GM23338 (cell line): ENCODE results near the gene PJA1. TPM values are rescaled to one million over a fixed set of nuclear protein-coding genes. Genes with fewer than 3 reads are reported as not detected.
A peak's percentile ranks its signal among the peaks of the same experiment; 100 is the strongest.

Experiments used
- ATAC-seq: fragments of 200-7000 bp; cut with Tn5 transposase; 3 replicates; pipeline ENCODE4 v1.9.1; 2020
- DNase-seq: peaks from one replicate; pipeline ENCODE4 v3.0.0-alpha.2; 2015; ENCODE audit warnings: low spot score
- H2AFZ ChIP-seq: fragments of 200-600 bp; sonication (generic); 2 replicates; pipeline ENCODE4 v1.8.0; 2016; ENCODE audit warnings: antibody characterized with exemption, mild to moderate bottlenecking, moderate library complexity
- H3F3A ChIP-seq: fragments of 200-600 bp; sonication (generic); replicated peaks from 2 replicates; pipeline ENCODE4 v1.8.0; 2017; ENCODE audit warnings: antibody characterized with exemption, mixed run types, low read depth
- H3K27ac ChIP-seq: fragments of 200-600 bp; sonication (generic); 2 replicates; pipeline ENCODE4 v1.6.1; 2016; ENCODE audit warnings: low read depth
- H3K27me3 ChIP-seq: fragments of 200-600 bp; sonication (generic); 2 replicates; pipeline ENCODE4 v1.8.0; 2016; ENCODE audit warnings: mild to moderate bottlenecking, mixed run types, moderate library complexity; ENCODE audit not compliant: insufficient read depth
- H3K36me3 ChIP-seq: fragments of 200-600 bp; sonication (generic); 2 replicates; pipeline ENCODE4 v1.8.0; 2016; ENCODE audit warnings: mild to moderate bottlenecking; ENCODE audit not compliant: insufficient read depth
- H3K4me1 ChIP-seq: fragments of 200-600 bp; sonication (generic); 2 replicates; pipeline ENCODE4 v1.8.0; 2016; ENCODE audit warnings: mild to moderate bottlenecking, moderate library complexity; ENCODE audit not compliant: insufficient read depth
- H3K4me2 ChIP-seq: fragments of 200-600 bp; sonication (generic); 2 replicates; pipeline ENCODE4 v1.7.1; 2017; ENCODE audit warnings: mixed run types
- H3K4me3 ChIP-seq: fragments of 200-600 bp; sonication (generic); 2 replicates; pipeline ENCODE4 v1.6.1; 2016; ENCODE audit warnings: mixed run types
- H3K79me2 ChIP-seq: fragments of 200-600 bp; sonication (generic); replicated peaks from 2 replicates; pipeline ENCODE4 v1.8.0; 2017; ENCODE audit warnings: mild to moderate bottlenecking; ENCODE audit not compliant: insufficient read depth
- H3K9me2 ChIP-seq: fragments of 200-600 bp; sonication (generic); 2 replicates; pipeline ENCODE4 v1.8.0; 2017; ENCODE audit not compliant: insufficient read depth
- H4K20me1 ChIP-seq: fragments of 200-600 bp; sonication (generic); replicated peaks from 2 replicates; pipeline ENCODE4 v1.8.0; 2017; ENCODE audit warnings: mild to moderate bottlenecking; ENCODE audit not compliant: insufficient read depth
- H3K27ac Mint-ChIP-seq: 2 replicates; pipeline ENCODE4 v1.8.0; 2020; ENCODE audit warnings: inconsistent platforms, mild to moderate bottlenecking, moderate library complexity, mixed read lengths
- H3K27me3 Mint-ChIP-seq: 3 replicates; pipeline ENCODE4 v1.8.0; 2022; ENCODE audit warnings: low read depth, mild to moderate bottlenecking, moderate library complexity, mixed read lengths, inconsistent platforms; ENCODE audit not compliant: insufficient read depth, poor library complexity
- H3K36me3 Mint-ChIP-seq: 3 replicates; pipeline ENCODE4 v1.8.0; 2021; ENCODE audit warnings: low read depth, mild to moderate bottlenecking, inconsistent platforms, moderate library complexity, mixed read lengths
- H3K4me1 Mint-ChIP-seq: 3 replicates; pipeline ENCODE4 v1.8.0; 2020; ENCODE audit warnings: mild to moderate bottlenecking, inconsistent platforms, mixed read lengths
- H3K4me3 Mint-ChIP-seq: 3 replicates; pipeline ENCODE4 v1.8.0; 2021; ENCODE audit warnings: moderate library complexity, mild to moderate bottlenecking, inconsistent platforms, mixed read lengths
- H3K9me3 Mint-ChIP-seq: 3 replicates; pipeline ENCODE4 v1.8.0; 2020; ENCODE audit warnings: moderate library complexity, mild to moderate bottlenecking, inconsistent platforms, mixed read lengths
- CREB1 ChIP-seq: fragments of 250-450 bp; sonication (Bioruptor Pico); IDR thresholded peaks from 2 replicates; pipeline ENCODE4 v1.5.0; 2020; ENCODE audit warnings: low read depth, mild to moderate bottlenecking, moderate library complexity
- EZH2 ChIP-seq: fragments of 200-600 bp; sonication (generic); IDR thresholded peaks from one replicate; pipeline ENCODE4 v1.8.0; 2017; ENCODE audit warnings: antibody characterized with exemption, mild to moderate bottlenecking, low read depth; ENCODE audit not compliant: unreplicated experiment
- EZH2phosphoT487 ChIP-seq: fragments of 200-600 bp; sonication (generic); IDR thresholded peaks from one replicate; pipeline ENCODE4 v1.8.1; 2018; ENCODE audit warnings: antibody characterized with exemption; ENCODE audit not compliant: unreplicated experiment
- JUNB ChIP-seq: IDR thresholded peaks from one replicate; pipeline ENCODE4 v1.6.1; 2016; ENCODE audit warnings: antibody characterized with exemption; ENCODE audit not compliant: unreplicated experiment
- NANOG ChIP-seq: IDR thresholded peaks from 2 replicates; pipeline ENCODE4 v1.6.1; 2016; ENCODE audit warnings: antibody characterized with exemption, borderline replicate concordance
- POLR2AphosphoS5 ChIP-seq: IDR thresholded peaks from 2 replicates; pipeline ENCODE4 v1.6.1; 2016; ENCODE audit warnings: antibody characterized with exemption, low read depth
- REST ChIP-seq: IDR thresholded peaks from one replicate; pipeline ENCODE4 v1.6.1; 2018; ENCODE audit warnings: antibody characterized with exemption; ENCODE audit not compliant: unreplicated experiment
- STAT1 ChIP-seq: IDR thresholded peaks from one replicate; pipeline ENCODE4 v1.6.1; 2016; ENCODE audit warnings: antibody characterized with exemption; ENCODE audit not compliant: unreplicated experiment
- ZNF114 ChIP-seq: fragments of 250-450 bp; sonication (Bioruptor Pico); IDR thresholded peaks from 2 replicates; pipeline ENCODE4 v1.5.0; 2020; ENCODE audit warnings: mild to moderate bottlenecking, moderate library complexity
- ZNF331 ChIP-seq: fragments of 250-450 bp; sonication (Bioruptor Pico); IDR thresholded peaks from 2 replicates; pipeline ENCODE4 v1.5.0; 2020; ENCODE audit warnings: low read depth, mild to moderate bottlenecking, moderate library complexity
- ZNF462 ChIP-seq: fragments of 250-450 bp; sonication (Bioruptor Pico); IDR thresholded peaks from 2 replicates; pipeline ENCODE4 v1.5.0; 2020; ENCODE audit warnings: mild to moderate bottlenecking, moderate library complexity
- polyA plus RNA-seq: library from polyadenylated mRNA; unstranded; fragments of >200 nt; fragmentation: Nextera tagmentation; extraction: Ambion mirVana; gene quantifications from 2 replicates; pipeline ENCODE4 v1.2.1, GENCODE V29; 2016
- total RNA-seq: library from RNA; depleted of rRNA; stranded (reverse); fragments of >200 nt; shearing (Covaris generic); gene quantifications from 2 replicates; pipeline ENCODE4 v1.2.3, GENCODE V29; 2014
- TF ChIP-seq, protein P1 (sequence below): IDR thresholded peaks from 2 replicates; pipeline ENCODE4 v1.6.1; 2016; ENCODE audit warnings: antibody characterized with exemption
- TF ChIP-seq, protein P2 (sequence below), 2 experiments: fragments of 200-600 bp in 1 of 2; sonication (generic) in 1 of 2; conservative IDR thresholded peaks; 2 replicates each; pipeline versions ENCODE4 v1.5.1 to v1.6.1; 2016 to 2017; ENCODE audit warnings: antibody characterized with exemption in 2 of 2, low read depth in 2 of 2, mild to moderate bottlenecking in 2 of 2, moderate library complexity in 1 of 2

PJA1 gene
- total and polyA plus RNA-seq, 2 experiments from 2014 or later, result 25.2 to 31.3 TPM

DNA sequence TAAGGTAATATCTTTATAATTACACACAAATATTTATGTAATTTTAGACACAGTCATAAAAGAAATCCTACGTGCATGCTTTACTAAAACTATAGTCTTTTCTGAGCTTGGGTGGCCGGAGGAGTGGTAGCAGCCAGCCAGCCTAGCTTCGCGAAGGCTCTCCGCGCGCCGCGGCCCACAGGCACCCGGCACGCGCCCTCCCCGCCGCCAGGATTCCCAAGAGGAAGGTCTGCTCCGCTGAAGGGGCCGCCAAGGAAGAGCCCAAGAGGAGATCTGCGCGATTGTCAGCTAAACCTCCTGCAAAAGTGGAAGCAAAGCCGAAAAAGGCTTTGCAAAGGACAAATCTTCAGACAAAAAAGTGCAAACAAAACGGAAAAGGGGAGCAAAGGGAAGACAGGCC is 8.7 kb upstream of the PJA1 start:
- no peaks in the 10 kb centered on the region for H3K27me3 ChIP-seq
- peaks cover 6% of the 10 kb centered on the region; the same call in 2 of the 3 replicates for H3K4me1 Mint-ChIP-seq
- no peaks in the 10 kb centered on the region for H3K79me2 ChIP-seq
- H3K9me2 ChIP-seq, result no peaks in the 10 kb centered on the region
- peaks cover 2% of the 10 kb centered on the region; the same call in 2 of the 3 replicates for H3K9me3 Mint-ChIP-seq
- H3F3A ChIP-seq, result no peaks in the 10 kb centered on the region
- H3K27ac ChIP-seq, result no peak overlapping the region
- peak overlapping the region; percentile 66; the same call in 1 of the 2 replicates for H3K4me2 ChIP-seq
- H3K4me1 ChIP-seq, result no peaks in the 10 kb centered on the region
- no peaks in the 10 kb centered on the region for H4K20me1 ChIP-seq
- ATAC-seq, result peak; percentile 90
- no peak overlapping the region for H3K4me3 ChIP-seq
- no peaks in the 10 kb centered on the region for H3K36me3 Mint-ChIP-seq
- H3K27me3 Mint-ChIP-seq, result peaks cover 6% of the 10 kb centered on the region
- DNase-seq, result peak; percentile 63
- peak overlapping the region; percentile 37; the same call in 2 of the 3 replicates for H3K4me3 Mint-ChIP-seq
- no peaks in the 10 kb centered on the region for H3K36me3 ChIP-seq
- H3K27ac Mint-ChIP-seq, result no peak overlapping the region
- TF ChIP-seq POLR2AphosphoS5 (no peak), STAT1 (no peak), ZNF114 (CRISPR knock-in tag) (no peak), NANOG (no peak), EZH2 (no peak), CREB1 (no peak), JUNB (no peak), REST (no peak), ZNF462 (no peak), EZH2phosphoT487 (no peak), ZNF331 (CRISPR knock-in tag) (no peak)
- TF ChIP-seq, protein P1, sequence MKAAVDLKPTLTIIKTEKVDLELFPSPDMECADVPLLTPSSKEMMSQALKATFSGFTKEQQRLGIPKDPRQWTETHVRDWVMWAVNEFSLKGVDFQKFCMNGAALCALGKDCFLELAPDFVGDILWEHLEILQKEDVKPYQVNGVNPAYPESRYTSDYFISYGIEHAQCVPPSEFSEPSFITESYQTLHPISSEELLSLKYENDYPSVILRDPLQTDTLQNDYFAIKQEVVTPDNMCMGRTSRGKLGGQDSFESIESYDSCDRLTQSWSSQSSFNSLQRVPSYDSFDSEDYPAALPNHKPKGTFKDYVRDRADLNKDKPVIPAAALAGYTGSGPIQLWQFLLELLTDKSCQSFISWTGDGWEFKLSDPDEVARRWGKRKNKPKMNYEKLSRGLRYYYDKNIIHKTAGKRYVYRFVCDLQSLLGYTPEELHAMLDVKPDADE, result no peak
- TF ChIP-seq, protein P2, sequence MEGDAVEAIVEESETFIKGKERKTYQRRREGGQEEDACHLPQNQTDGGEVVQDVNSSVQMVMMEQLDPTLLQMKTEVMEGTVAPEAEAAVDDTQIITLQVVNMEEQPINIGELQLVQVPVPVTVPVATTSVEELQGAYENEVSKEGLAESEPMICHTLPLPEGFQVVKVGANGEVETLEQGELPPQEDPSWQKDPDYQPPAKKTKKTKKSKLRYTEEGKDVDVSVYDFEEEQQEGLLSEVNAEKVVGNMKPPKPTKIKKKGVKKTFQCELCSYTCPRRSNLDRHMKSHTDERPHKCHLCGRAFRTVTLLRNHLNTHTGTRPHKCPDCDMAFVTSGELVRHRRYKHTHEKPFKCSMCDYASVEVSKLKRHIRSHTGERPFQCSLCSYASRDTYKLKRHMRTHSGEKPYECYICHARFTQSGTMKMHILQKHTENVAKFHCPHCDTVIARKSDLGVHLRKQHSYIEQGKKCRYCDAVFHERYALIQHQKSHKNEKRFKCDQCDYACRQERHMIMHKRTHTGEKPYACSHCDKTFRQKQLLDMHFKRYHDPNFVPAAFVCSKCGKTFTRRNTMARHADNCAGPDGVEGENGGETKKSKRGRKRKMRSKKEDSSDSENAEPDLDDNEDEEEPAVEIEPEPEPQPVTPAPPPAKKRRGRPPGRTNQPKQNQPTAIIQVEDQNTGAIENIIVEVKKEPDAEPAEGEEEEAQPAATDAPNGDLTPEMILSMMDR (conservative IDR thresholded peaks at IDR 0.05; ENCODE audit: low read depth in 2 of 2), result no peak
- H2AFZ ChIP-seq, result no peak overlapping the region
